Loucy (cell line): ENCODE results near the gene EIF3K.

Source experiments
- H2AFZ ChIP-seq: fragments of 200-600 bp; sonication (generic); 2 replicates; pipeline ENCODE4 v1.6.0; 2016; ENCODE audit warnings: antibody characterized with exemption, mild to moderate bottlenecking, low read length, moderate library complexity
- H3F3A ChIP-seq: fragments of 200-600 bp; 2 replicates; pipeline ENCODE4 v1.6.0; 2016; ENCODE audit warnings: antibody characterized with exemption, low read depth, mild to moderate bottlenecking
- H3K27me3 ChIP-seq: fragments of 200-600 bp; sonication (generic); 2 replicates; pipeline ENCODE4 v1.6.1; 2014; ENCODE audit warnings: low read length, mild to moderate bottlenecking; ENCODE audit not compliant: insufficient read depth, poor library complexity, severe bottlenecking
- H3K36me3 ChIP-seq: fragments of 200-600 bp; sonication (generic); 2 replicates; pipeline ENCODE4 v1.6.1; 2016; ENCODE audit warnings: low read length; ENCODE audit not compliant: insufficient read depth
- H3K4me1 ChIP-seq: fragments of 200-600 bp; sonication (generic); 2 replicates; pipeline ENCODE4 v1.5.1; 2014; ENCODE audit warnings: low read length, mild to moderate bottlenecking; ENCODE audit not compliant: insufficient read depth, poor library complexity, severe bottlenecking
- H3K4me2 ChIP-seq: fragments of 200-600 bp; sonication (generic); 2 replicates; pipeline ENCODE4 v1.6.0; 2014; ENCODE audit warnings: antibody characterized with exemption, low read length, low read depth, mild to moderate bottlenecking; ENCODE audit not compliant: poor library complexity, severe bottlenecking
- H3K4me3 ChIP-seq: fragments of 200-600 bp; sonication (generic); 2 replicates; pipeline ENCODE4 v1.5.1; 2014; ENCODE audit warnings: low read length, mild to moderate bottlenecking, mixed read lengths; ENCODE audit not compliant: poor library complexity, severe bottlenecking
- H3K79me2 ChIP-seq: fragments of 200-600 bp; sonication (generic); 2 replicates; pipeline ENCODE4 v1.6.1; 2014; ENCODE audit warnings: low read length; ENCODE audit not compliant: insufficient read depth
- H3K9ac ChIP-seq: fragments of 200-600 bp; sonication (generic); 2 replicates; pipeline ENCODE4 v1.6.0; 2014; ENCODE audit warnings: mild to moderate bottlenecking, low read depth, low read length, moderate library complexity; ENCODE audit not compliant: poor library complexity, severe bottlenecking
- H3K9me2 ChIP-seq: fragments of 200-600 bp; sonication (generic); replicated peaks from 2 replicates; pipeline ENCODE4 v1.6.1; 2016; ENCODE audit warnings: low read depth, low read length, mixed read lengths
- H3K9me3 ChIP-seq: fragments of 200-600 bp; sonication (generic); 2 replicates; pipeline ENCODE4 v1.6.1; 2014; ENCODE audit warnings: mild to moderate bottlenecking, antibody characterized with exemption, low read length, low read depth; ENCODE audit not compliant: insufficient read depth
- H4K20me1 ChIP-seq: fragments of 200-600 bp; sonication (generic); 2 replicates; pipeline ENCODE4 v1.6.0; 2014; ENCODE audit warnings: antibody characterized with exemption, low read length, mild to moderate bottlenecking; ENCODE audit not compliant: insufficient read depth, poor library complexity, severe bottlenecking
- EZH2phosphoT487 ChIP-seq: fragments of 200-600 bp; IDR thresholded peaks from 2 replicates; pipeline ENCODE4 v1.6.1; 2018; ENCODE audit warnings: antibody characterized with exemption, mild to moderate bottlenecking, moderate library complexity, borderline replicate concordance
- TF ChIP-seq, protein P1 (sequence below): fragments of 200-600 bp; sonication (generic); conservative IDR thresholded peaks from 2 replicates; pipeline ENCODE4 v1.5.1; 2014; ENCODE audit warnings: mild to moderate bottlenecking, antibody characterized with exemption, low read length

Gene EIF3K

DNA sequence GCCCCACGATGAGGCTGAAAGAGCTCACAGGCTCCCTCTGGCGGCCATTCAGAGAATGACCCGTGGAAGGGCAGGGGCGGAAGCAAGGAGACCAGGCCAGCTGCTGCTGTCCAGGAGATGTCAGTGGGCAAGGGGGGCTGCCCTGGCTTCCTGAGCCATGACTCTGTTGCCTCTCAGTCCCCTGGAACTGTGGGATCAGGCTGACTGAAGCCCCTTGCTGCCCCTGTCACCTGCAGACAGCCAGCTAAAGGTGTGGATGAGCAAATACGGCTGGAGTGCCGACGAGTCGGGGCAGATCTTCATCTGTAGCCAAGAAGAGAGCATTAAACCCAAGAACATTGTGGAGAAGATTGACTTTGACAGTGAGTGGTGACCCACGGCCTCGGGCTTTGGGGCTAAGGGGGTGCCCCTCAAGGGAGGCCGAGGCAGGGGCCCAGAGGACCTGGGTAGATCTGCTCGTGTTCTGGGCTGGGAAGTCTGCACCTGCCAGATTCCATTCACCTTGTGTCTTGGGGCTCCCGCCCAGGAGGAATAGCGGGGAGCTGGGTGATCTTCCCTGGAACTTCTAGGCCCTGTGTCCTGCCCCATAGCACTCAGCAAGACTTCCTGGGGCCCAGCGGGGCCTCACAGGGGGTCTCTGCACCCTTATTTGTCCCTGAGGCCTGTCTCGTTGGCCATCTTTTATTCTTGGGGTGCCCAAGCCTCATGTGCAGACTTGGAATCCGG is 15.9 kb downstream of the EIF3K start:
- TF ChIP-seq, protein P1, sequence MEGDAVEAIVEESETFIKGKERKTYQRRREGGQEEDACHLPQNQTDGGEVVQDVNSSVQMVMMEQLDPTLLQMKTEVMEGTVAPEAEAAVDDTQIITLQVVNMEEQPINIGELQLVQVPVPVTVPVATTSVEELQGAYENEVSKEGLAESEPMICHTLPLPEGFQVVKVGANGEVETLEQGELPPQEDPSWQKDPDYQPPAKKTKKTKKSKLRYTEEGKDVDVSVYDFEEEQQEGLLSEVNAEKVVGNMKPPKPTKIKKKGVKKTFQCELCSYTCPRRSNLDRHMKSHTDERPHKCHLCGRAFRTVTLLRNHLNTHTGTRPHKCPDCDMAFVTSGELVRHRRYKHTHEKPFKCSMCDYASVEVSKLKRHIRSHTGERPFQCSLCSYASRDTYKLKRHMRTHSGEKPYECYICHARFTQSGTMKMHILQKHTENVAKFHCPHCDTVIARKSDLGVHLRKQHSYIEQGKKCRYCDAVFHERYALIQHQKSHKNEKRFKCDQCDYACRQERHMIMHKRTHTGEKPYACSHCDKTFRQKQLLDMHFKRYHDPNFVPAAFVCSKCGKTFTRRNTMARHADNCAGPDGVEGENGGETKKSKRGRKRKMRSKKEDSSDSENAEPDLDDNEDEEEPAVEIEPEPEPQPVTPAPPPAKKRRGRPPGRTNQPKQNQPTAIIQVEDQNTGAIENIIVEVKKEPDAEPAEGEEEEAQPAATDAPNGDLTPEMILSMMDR: peak; percentile 85
- TF ChIP-seq EZH2phosphoT487: no peak
- H3K79me2 ChIP-seq: no peaks in the 10 kb centered on the region
- H3K27me3 ChIP-seq: no peaks in the 10 kb centered on the region
- H3K4me2 ChIP-seq: no peak overlapping the region
- peaks cover 3% of the 10 kb centered on the region; the same call in 1 of the 2 replicates for H3K36me3 ChIP-seq
- no peak overlapping the region for H2AFZ ChIP-seq
- H3K4me1 ChIP-seq: peaks cover 4% of the 10 kb centered on the region
- H3K9me2 ChIP-seq: no peaks in the 10 kb centered on the region
- H3K9ac ChIP-seq: no peak overlapping the region
- H3K4me3 ChIP-seq: no peak overlapping the region
- H3F3A ChIP-seq: no peaks in the 10 kb centered on the region
- H3K9me3 ChIP-seq: no peaks in the 10 kb centered on the region
- H4K20me1 ChIP-seq: no peaks in the 10 kb centered on the region

DNA sequence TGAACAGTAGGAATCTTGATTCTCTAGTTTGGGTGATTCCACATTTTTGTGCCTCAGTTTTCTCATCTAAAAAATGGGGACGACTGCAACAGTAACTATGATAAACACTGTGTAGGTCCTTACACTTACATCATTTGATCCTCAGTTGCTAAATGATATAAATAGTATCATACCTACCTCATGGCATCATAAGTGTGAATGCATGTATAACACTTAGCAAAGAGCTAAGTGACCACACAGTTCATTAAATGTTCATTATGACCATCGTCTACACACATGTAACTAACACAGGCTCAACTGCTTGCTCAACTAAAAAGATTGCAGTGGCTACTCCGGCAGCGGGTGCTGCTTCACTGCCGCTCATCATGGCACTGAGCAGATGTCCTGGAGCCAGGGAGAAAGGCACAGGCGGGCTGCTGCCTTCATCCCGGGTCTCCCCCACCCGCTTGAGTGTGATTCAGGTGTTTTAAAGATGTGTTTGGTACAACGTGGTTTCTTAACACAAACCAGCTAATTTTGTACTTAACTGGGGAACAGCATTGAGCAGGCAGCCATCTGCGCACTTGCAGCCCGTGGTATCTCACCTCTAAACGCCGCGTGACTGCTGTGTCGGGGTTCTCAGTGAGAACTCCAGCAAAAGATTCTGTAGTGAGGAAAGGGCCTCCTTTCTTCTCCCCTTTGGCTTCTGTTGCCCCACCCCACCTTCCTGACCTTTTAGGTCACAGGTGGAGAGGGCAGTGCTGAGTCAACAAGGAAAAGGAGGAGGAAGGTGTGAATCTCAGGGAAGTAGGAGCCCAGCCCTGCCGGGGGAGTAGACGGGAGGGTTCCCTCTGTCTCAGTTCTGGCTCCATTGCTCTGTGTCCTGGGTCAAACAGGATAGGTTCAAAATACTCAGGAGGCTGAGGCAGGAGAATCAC is 16.8 kb downstream of the EIF3K start:
- no peak for TF ChIP-seq EZH2phosphoT487
- TF ChIP-seq, protein P1: no peak
- H3K9me3 ChIP-seq: no peaks in the 10 kb centered on the region
- H3K4me1 ChIP-seq: peaks cover 9% of the 10 kb centered on the region
- H3K4me3 ChIP-seq: no peak overlapping the region
- H3F3A ChIP-seq: no peaks in the 10 kb centered on the region
- no peaks in the 10 kb centered on the region for H4K20me1 ChIP-seq
- H3K79me2 ChIP-seq: no peaks in the 10 kb centered on the region
- H3K27me3 ChIP-seq: no peaks in the 10 kb centered on the region
- no peak overlapping the region for H2AFZ ChIP-seq
- peaks cover 3% of the 10 kb centered on the region; the same call in 1 of the 2 replicates for H3K36me3 ChIP-seq
- no peaks in the 10 kb centered on the region for H3K9me2 ChIP-seq
- H3K9ac ChIP-seq: no peak overlapping the region
- H3K4me2 ChIP-seq: no peak overlapping the region

DNA sequence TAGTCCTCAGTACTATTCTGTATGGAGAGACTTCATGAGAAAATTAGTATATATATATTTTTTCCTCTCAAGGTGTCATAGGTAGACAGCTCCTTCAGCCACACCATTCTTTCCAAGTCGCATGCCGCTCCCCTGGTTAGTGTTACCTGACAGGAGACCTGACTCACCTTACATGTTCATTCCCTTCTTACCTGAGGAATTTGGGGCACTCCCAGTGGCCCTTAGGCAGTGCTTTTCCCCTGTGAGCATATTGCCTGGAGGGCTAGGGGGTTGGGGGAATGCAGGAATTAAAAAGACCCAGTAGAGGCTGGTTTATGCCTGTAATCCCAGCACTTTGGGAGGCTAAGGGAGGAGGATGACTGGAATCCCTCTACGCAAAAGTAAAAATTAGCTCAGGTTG is 19.5 kb downstream of the EIF3K start:
- no peak overlapping the region for H3K9ac ChIP-seq
- peaks cover 3% of the 10 kb centered on the region; the same call in 1 of the 2 replicates for H3K36me3 ChIP-seq
- no peak for TF ChIP-seq EZH2phosphoT487
- TF ChIP-seq, protein P1: no peak
- H3K79me2 ChIP-seq: no peaks in the 10 kb centered on the region
- H4K20me1 ChIP-seq: no peaks in the 10 kb centered on the region
- H2AFZ ChIP-seq: no peak overlapping the region
- peaks cover 13% of the 10 kb centered on the region for H3K4me1 ChIP-seq
- no peaks in the 10 kb centered on the region for H3F3A ChIP-seq
- no peak overlapping the region for H3K4me3 ChIP-seq
- H3K4me2 ChIP-seq: no peak overlapping the region
- no peaks in the 10 kb centered on the region for H3K9me3 ChIP-seq
- no peaks in the 10 kb centered on the region for H3K9me2 ChIP-seq
- no peaks in the 10 kb centered on the region for H3K27me3 ChIP-seq
